Uterus (tissue), 2 donors: ENCODE measurements around the gene TPST2.

ENCODE experiments used
- CTCF ChIP-seq, 4 experiments: fragments of 200-600 bp in 2 of 4; fragments of 450-650 bp in 2 of 4; sonication (generic) in 2 of 4; IDR thresholded peaks; one replicate each; pipeline ENCODE4 v1.5.1; 2016 to 2019; ENCODE audit warnings: antibody characterized with exemption in 4 of 4, mild to moderate bottlenecking in 2 of 4, moderate library complexity in 1 of 4
- POLR2A ChIP-seq, 2 donors: fragments of 450-650 bp; IDR thresholded peaks; one replicate each; pipeline ENCODE4 v1.6.1; 2016; ENCODE audit warnings: antibody characterized with exemption in 2 of 2, mild to moderate bottlenecking in 1 of 2, moderate library complexity in 1 of 2

GRCh38 chr22:26588729-26589366 lies 1.1 kb downstream of the TPST2 start:
- TF ChIP-seq CTCF (IDR thresholded peaks at IDR 0.05) (no peak), POLR2A (IDR thresholded peaks at IDR 0.05) (no peak)
